ENCODE data around the gene ZDHHC14. TPM values are rescaled to one million over a fixed set of nuclear protein-coding genes. Genes with fewer than 3 reads are reported as not detected.

ZDHHC14 gene
- polyA plus RNA-seq, 4 donors: 20.1 to 27.9 (median 22.5) TPM

- no peak for DNase-seq (ENCODE audit: low read depth in 4 of 4, low spot score in 3 of 4)
These were observed 251.0 kb downstream of the ZDHHC14 start for GRCh38 chr6:157631838-157632614.

GRCh38 chr6:157632821-157633220 lies 251.8 kb downstream of the ZDHHC14 start:
- DNase-seq (ENCODE audit: low read depth in 4 of 4, low spot score in 3 of 4): no peak

GRCh38 chr6:157634546-157634945 lies 253.6 kb downstream of the ZDHHC14 start:
- DNase-seq (ENCODE audit: low read depth in 4 of 4, low spot score in 3 of 4): no peak

GRCh38 chr6:157635388-157636244 lies 254.6 kb downstream of the ZDHHC14 start:
- no peak for DNase-seq (ENCODE audit: low read depth in 4 of 4, low spot score in 3 of 4)

- DNase-seq (ENCODE audit: low read depth in 4 of 4, low spot score in 3 of 4): no peak
These were observed 256.5 kb downstream of the ZDHHC14 start for GRCh38 chr6:157637516-157637915.

GRCh38 chr6:157637941-157638662 lies 257.1 kb downstream of the ZDHHC14 start:
- no peak for DNase-seq (ENCODE audit: low read depth in 4 of 4, low spot score in 3 of 4)

GRCh38 chr6:157638779-157639178 lies 257.8 kb downstream of the ZDHHC14 start:
- no peak for DNase-seq (ENCODE audit: low read depth in 4 of 4, low spot score in 3 of 4)

- DNase-seq (ENCODE audit: low read depth in 4 of 4, low spot score in 3 of 4): no peak
These were observed 259.9 kb downstream of the ZDHHC14 start for GRCh38 chr6:157640746-157641451.

GRCh38 chr6:157641837-157642236 lies 260.8 kb downstream of the ZDHHC14 start:
- DNase-seq (ENCODE audit: low read depth in 4 of 4, low spot score in 3 of 4): no peak

- no peak for DNase-seq (ENCODE audit: low read depth in 4 of 4, low spot score in 3 of 4)
These were observed 261.7 kb downstream of the ZDHHC14 start for GRCh38 chr6:157642736-157643135.

GRCh38 chr6:157644043-157644810 lies 263.2 kb downstream of the ZDHHC14 start:
- DNase-seq (ENCODE audit: low read depth in 4 of 4, low spot score in 3 of 4): no peak

- DNase-seq (ENCODE audit: low read depth in 4 of 4, low spot score in 3 of 4): no peak
These were observed 264.3 kb downstream of the ZDHHC14 start for GRCh38 chr6:157645201-157645795.

GRCh38 chr6:157646012-157646411 lies 265.0 kb downstream of the ZDHHC14 start:
- no peak for DNase-seq (ENCODE audit: low read depth in 4 of 4, low spot score in 3 of 4)

GRCh38 chr6:157647261-157647915 lies 266.4 kb downstream of the ZDHHC14 start:
- DNase-seq (ENCODE audit: low read depth in 4 of 4, low spot score in 3 of 4): no peak

- no peak for DNase-seq (ENCODE audit: low read depth in 4 of 4, low spot score in 3 of 4)
These were observed 267.6 kb downstream of the ZDHHC14 start for GRCh38 chr6:157648561-157648960.

- DNase-seq (ENCODE audit: low read depth in 4 of 4, low spot score in 3 of 4): no peak
These were observed 268.6 kb downstream of the ZDHHC14 start for GRCh38 chr6:157649311-157650260.

GRCh38 chr6:157650261-157650640 lies 269.3 kb downstream of the ZDHHC14 start:
- DNase-seq (ENCODE audit: low read depth in 4 of 4, low spot score in 3 of 4): no peak

GRCh38 chr6:157650801-157651200 lies 269.8 kb downstream of the ZDHHC14 start:
- no peak for DNase-seq (ENCODE audit: low read depth in 4 of 4, low spot score in 3 of 4)
